GM19468 (cell line): ENCODE results near the gene MTG1.
A peak's percentile ranks its signal among the peaks of the same experiment; 100 is the strongest.
"Not testable (repeated sequence)": the region's sequence is repeated elsewhere in the genome, so short reads cannot be mapped to it uniquely, and the experiment has no call there.

ENCODE experiments used
- ATAC-seq: cut with Tn5 transposase; IDR thresholded peaks from one replicate; pipeline ENCODE4 v1.9.1; 2021; ENCODE audit warnings: mild to moderate bottlenecking, moderate library complexity, moderate number of reproducible peaks; ENCODE audit not compliant: unreplicated experiment; ENCODE audit errors: extremely low read depth

Gene MTG1

GRCh38 chr10:133394801-133395221, 854 bp downstream of the MTG1 start:
- no peak for ATAC-seq

GRCh38 chr10:133396035-133396624, 2.2 kb downstream of the MTG1 start:
- ATAC-seq, result no peak

GRCh38 chr10:133397938-133398337, 4.0 kb downstream of the MTG1 start:
- no peak for ATAC-seq

GRCh38 chr10:133399123-133399601, 5.2 kb downstream of the MTG1 start:
- no peak for ATAC-seq

GRCh38 chr10:133400624-133401424, 6.9 kb downstream of the MTG1 start:
- ATAC-seq, result peak; percentile 38

- ATAC-seq, result peak; percentile 2
These were observed 7.5 kb downstream of the MTG1 start for GRCh38 chr10:133401500-133401899.

- ATAC-seq, result no peak
These were observed 8.2 kb downstream of the MTG1 start for GRCh38 chr10:133401981-133402725.

GRCh38 chr10:133403359-133403758, 9.4 kb downstream of the MTG1 start:
- ATAC-seq, result no peak

- ATAC-seq, result no peak
These were observed 9.8 kb downstream of the MTG1 start for GRCh38 chr10:133403784-133404183.

- ATAC-seq, result no peak
These were observed 11.3 kb downstream of the MTG1 start for GRCh38 chr10:133405272-133405671.

- ATAC-seq, result peak; percentile 43
These were observed 12.0 kb downstream of the MTG1 start for GRCh38 chr10:133405844-133406527.

- ATAC-seq, result no peak
These were observed 17.8 kb downstream of the MTG1 start for GRCh38 chr10:133411523-133412380.

GRCh38 chr10:133412381-133412711, 18.4 kb downstream of the MTG1 start:
- ATAC-seq, result no peak

GRCh38 chr10:133414401-133414800, 20.4 kb downstream of the MTG1 start:
- not testable (repeated sequence) for ATAC-seq

- ATAC-seq, result no peak
These were observed 21.8 kb downstream of the MTG1 start for GRCh38 chr10:133415752-133416151.

GRCh38 chr10:133418289-133418993, 24.5 kb downstream of the MTG1 start:
- no peak for ATAC-seq

- no peak for ATAC-seq
These were observed 25.4 kb downstream of the MTG1 start for GRCh38 chr10:133419211-133419950.

GRCh38 chr10:133420028-133420427, 26.1 kb downstream of the MTG1 start:
- no peak for ATAC-seq
